ENCODE measurements around the gene HTR2B. TPM values are rescaled to one million over a fixed set of nuclear protein-coding genes. Genes with fewer than 3 reads are reported as not detected.
"Not testable (repeated sequence)": the region's sequence is repeated elsewhere in the genome, so short reads cannot be mapped to it uniquely, and the experiment has no call there.

The HTR2B gene
- total RNA-seq, 4 donors from 2014 or later: 0.20 to 0.60 (median 0.42) TPM; not detected in 1

- WGBS, 2 donors: 96 to 97% methylated on average over 6 of the region's 6 CpGs
- H3K36me3 ChIP-seq: peaks cover 0 to 42% (median 0%) of the 10 kb centered on the region in 3 donors
- no peak overlapping the region for H3K4me3 ChIP-seq
- H3K9me3 ChIP-seq: no peaks in the 10 kb centered on the region
- no peak overlapping the region for H3K27ac ChIP-seq
- H3K4me1 ChIP-seq: peaks cover 0 to 1% (median 0%) of the 10 kb centered on the region in 4 donors
- TF ChIP-seq EP300 (IDR thresholded peaks at IDR 0.05) (no peak), POLR2A (IDR thresholded peaks at IDR 0.05) (no peak), CTCF (IDR thresholded peaks at IDR 0.05) (no peak)
- DNase-seq (ENCODE audit: low spot score in 2 of 2): no peak
- H3K27me3 ChIP-seq: no peaks in the 10 kb centered on the region
Observed at GRCh38 chr2:231144896-231145295, 20.1 kb upstream of the HTR2B start.

- H3K36me3 ChIP-seq: peaks cover 0 to 10% (median 0%) of the 10 kb centered on the region in 3 donors
- H3K27ac ChIP-seq; H3K4me1 ChIP-seq; H3K4me3 ChIP-seq; H3K27me3 ChIP-seq; DNase-seq (ENCODE audit: low spot score in 2 of 2); H3K9me3 ChIP-seq: not testable (repeated sequence)
- WGBS, 2 donors: 96 to 98% methylated on average over 8 of the region's 8 CpGs
Observed at GRCh38 chr2:231140808-231141207, 16.0 kb upstream of the HTR2B start.

- H3K4me1 ChIP-seq: peaks cover 0 to 10% (median 2%) of the 10 kb centered on the region in 4 donors
- peaks cover 0 to 10% (median 0%) of the 10 kb centered on the region in 3 donors for H3K36me3 ChIP-seq
- no peak overlapping the region for H3K4me3 ChIP-seq
- no peak overlapping the region for H3K27ac ChIP-seq
- DNase-seq (ENCODE audit: low spot score in 2 of 2): no peak
- no peaks in the 10 kb centered on the region for H3K9me3 ChIP-seq
- no peak for TF ChIP-seq POLR2A (IDR thresholded peaks at IDR 0.05)
- H3K27me3 ChIP-seq: no peaks in the 10 kb centered on the region
Observed at GRCh38 chr2:231139796-231140195, 15.0 kb upstream of the HTR2B start.

GRCh38 chr2:231138699-231139098 is 13.9 kb upstream of the HTR2B start:
- peaks cover 0 to 5% (median 0%) of the 10 kb centered on the region in 3 donors for H3K36me3 ChIP-seq
- no peak overlapping the region for H3K4me3 ChIP-seq
- H3K27ac ChIP-seq: no peak overlapping the region
- H3K9me3 ChIP-seq: no peaks in the 10 kb centered on the region
- TF ChIP-seq EP300 (IDR thresholded peaks at IDR 0.05) (no peak), CTCF (IDR thresholded peaks at IDR 0.05) (no peak), POLR2A (IDR thresholded peaks at IDR 0.05) (no peak)
- DNase-seq (ENCODE audit: low spot score in 2 of 2): no peak
- 62 to 71% methylated on average over 8 of the region's 8 CpGs for WGBS, 2 donors
- no peaks in the 10 kb centered on the region for H3K27me3 ChIP-seq
- H3K4me1 ChIP-seq: peaks cover 0 to 18% (median 2%) of the 10 kb centered on the region in 4 donors

GRCh38 chr2:231134910-231135655 is 10.2 kb upstream of the HTR2B start:
- no peak for TF ChIP-seq CTCF (IDR thresholded peaks at IDR 0.05)
- no peak for TF ChIP-seq POLR2A (IDR thresholded peaks at IDR 0.05)
- TF ChIP-seq EP300 (IDR thresholded peaks at IDR 0.05): no peak

GRCh38 chr2:231133365-231134099 is 8.7 kb upstream of the HTR2B start:
- Histone ChIP-seq H3K27ac (no peak overlapping the region), H3K4me3 (no peak overlapping the region), H3K36me3 (no peaks in the 10 kb centered on the region), H3K27me3 (no peaks in the 10 kb centered on the region), H3K4me1 (peaks cover 0 to 13% (median 2%) of the 10 kb centered on the region in 4 donors), H3K9me3 (no peaks in the 10 kb centered on the region)
- TF ChIP-seq POLR2A (IDR thresholded peaks at IDR 0.05) (no peak), EP300 (IDR thresholded peaks at IDR 0.05) (no peak), CTCF (IDR thresholded peaks at IDR 0.05) (no peak)
- 79 to 84% methylated on average over 1 of the region's 1 CpG for WGBS, 2 donors
- DNase-seq (ENCODE audit: low spot score in 2 of 2): no peak

More at GRCh38 chr2:231134910-231135655, 10.2 kb upstream of the HTR2B start:
- H3K4me1 ChIP-seq: peaks cover 0 to 18% (median 2%) of the 10 kb centered on the region in 4 donors
- 97 to 98% methylated on average over 1 of the region's 1 CpG for WGBS, 2 donors
- no peaks in the 10 kb centered on the region for H3K36me3 ChIP-seq
- H3K4me3 ChIP-seq: no peak overlapping the region
- no peak for DNase-seq (ENCODE audit: low spot score in 2 of 2)
- H3K9me3 ChIP-seq: no peaks in the 10 kb centered on the region
- H3K27me3 ChIP-seq: no peaks in the 10 kb centered on the region
- no peak overlapping the region for H3K27ac ChIP-seq

Measured in tibial nerve (tissue), 4 donors.